Ishikawa (cell line): Measurements from ENCODE around the gene MYL12B.

Experiments used
- CEBPB ChIP-seq: IDR thresholded peaks from 2 replicates; pipeline ENCODE4 v1.6.1; 2012
- CREB1 ChIP-seq: IDR thresholded peaks from 2 replicates; pipeline ENCODE4 v1.6.1; 2012; ENCODE audit warnings: low read depth
- EGR1 ChIP-seq: IDR thresholded peaks from 2 replicates; pipeline ENCODE4 v1.6.1; 2012
- EP300 ChIP-seq: IDR thresholded peaks from 2 replicates; pipeline ENCODE4 v1.6.1; 2012; ENCODE audit warnings: borderline replicate concordance
- FOXM1 ChIP-seq: IDR thresholded peaks from 2 replicates; pipeline ENCODE4 v1.6.1; 2012; ENCODE audit warnings: low read depth, borderline replicate concordance
- MAX ChIP-seq: IDR thresholded peaks from 2 replicates; pipeline ENCODE4 v1.6.1; 2012
- NFIC ChIP-seq: IDR thresholded peaks from 2 replicates; pipeline ENCODE4 v1.6.1; 2012
- RAD21 ChIP-seq: IDR thresholded peaks from 2 replicates; pipeline ENCODE4 v1.6.1; 2012; ENCODE audit warnings: low read depth
- REST ChIP-seq: IDR thresholded peaks from 2 replicates; pipeline ENCODE4 v1.6.1; 2012; ENCODE audit warnings: low read depth, mild to moderate bottlenecking
- TAF1 ChIP-seq: IDR thresholded peaks from 2 replicates; pipeline ENCODE4 v1.6.1; 2012; ENCODE audit warnings: low read depth, mild to moderate bottlenecking
- TCF12 ChIP-seq: IDR thresholded peaks from 2 replicates; pipeline ENCODE4 v1.6.1; 2012; ENCODE audit warnings: low read depth
- TEAD4 ChIP-seq: IDR thresholded peaks from 2 replicates; pipeline ENCODE4 v1.6.1; 2012
- USF1 ChIP-seq: IDR thresholded peaks from 2 replicates; pipeline ENCODE4 v1.6.1; 2012
- YY1 ChIP-seq: IDR thresholded peaks from 2 replicates; pipeline ENCODE4 v1.6.1; 2012; ENCODE audit warnings: low read depth
- ZBTB7A ChIP-seq: IDR thresholded peaks from 2 replicates; pipeline ENCODE4 v1.6.1; 2012; ENCODE audit warnings: low read depth

MYL12B gene

GRCh38 chr18:3219631-3220335 is 42.1 kb upstream of the MYL12B start, which contains the start of gene MYOM1:
Gene MYOM1, minus strand, starts transcription at chr18:3219968. Its CDS starts 4,745 bp downstream, at chr18:3215223.
- TF ChIP-seq MAX (no peak), REST (no peak), USF1 (no peak)

GRCh38 chr18:3221496-3221895 is 40.4 kb upstream of the MYL12B start:
- TF ChIP-seq RAD21 (no peak), USF1 (no peak), MAX (no peak), EGR1 (no peak), TCF12 (no peak)

- no peak for TF ChIP-seq CEBPB
- TF ChIP-seq CREB1: no peak
- no peak for TF ChIP-seq MAX
- TF ChIP-seq ZBTB7A: no peak
- TF ChIP-seq TCF12: no peak
- no peak for TF ChIP-seq TEAD4
- no peak for TF ChIP-seq EP300
- no peak for TF ChIP-seq EGR1
- no peak for TF ChIP-seq TAF1
- no peak for TF ChIP-seq REST
- TF ChIP-seq YY1: no peak
- no peak for TF ChIP-seq NFIC
- no peak for TF ChIP-seq FOXM1
- no peak for TF ChIP-seq RAD21
- TF ChIP-seq USF1: no peak
These were observed 38.6 kb upstream of the MYL12B start for GRCh38 chr18:3223356-3223755.

GRCh38 chr18:3224223-3224622 is 37.7 kb upstream of the MYL12B start:
- no peak for TF ChIP-seq EP300
- TF ChIP-seq YY1: no peak
- no peak for TF ChIP-seq EGR1
- no peak for TF ChIP-seq ZBTB7A
- TF ChIP-seq CEBPB: no peak
- TF ChIP-seq TEAD4: no peak
- no peak for TF ChIP-seq TAF1
- TF ChIP-seq RAD21: no peak
- no peak for TF ChIP-seq CREB1
- TF ChIP-seq USF1: no peak
- no peak for TF ChIP-seq TCF12
- no peak for TF ChIP-seq MAX
- no peak for TF ChIP-seq REST
- TF ChIP-seq FOXM1: no peak
- no peak for TF ChIP-seq NFIC
